HCT116 (cell line): ENCODE data around the gene FGF14.

ENCODE experiments used
- ATF3 ChIP-seq: IDR thresholded peaks from 2 replicates; pipeline ENCODE4 v1.6.1; 2012
- CTCF ChIP-seq, 3 experiments: fragments of 200-600 bp in 1 of 3; sonication (generic) in 1 of 3; IDR thresholded peaks in 2 of 3; conservative IDR thresholded peaks in 1 of 3; 2 replicates each; pipeline ENCODE4 v1.5.1; 2012 to 2017; ENCODE audit warnings: low read depth in 2 of 3, low read length in 2 of 3, antibody characterized with exemption in 1 of 3, borderline replicate concordance in 1 of 3, control low read depth in 1 of 3, mild to moderate bottlenecking in 1 of 3, mixed read lengths in 1 of 3, mixed run types in 1 of 3, moderate library complexity in 1 of 3; ENCODE audit not compliant: insufficient read depth in 1 of 3
- EGR1 ChIP-seq: IDR thresholded peaks from 2 replicates; pipeline ENCODE4 v1.6.1; 2012; ENCODE audit warnings: low read depth
- FOSL1 ChIP-seq: IDR thresholded peaks from 2 replicates; pipeline ENCODE4 v1.6.1; 2012; ENCODE audit warnings: low read depth
- JUND ChIP-seq: IDR thresholded peaks from 2 replicates; pipeline ENCODE4 v1.6.1; 2012
- MAX ChIP-seq: IDR thresholded peaks from 2 replicates; pipeline ENCODE4 v1.6.1; 2012
- POLR2A ChIP-seq: IDR thresholded peaks from 2 replicates; pipeline ENCODE4 v1.7.0; 2011; ENCODE audit warnings: borderline replicate concordance; ENCODE audit not compliant: insufficient read depth, insufficient read length; ENCODE audit errors: extremely low read depth
- POLR2AphosphoS5 ChIP-seq: IDR thresholded peaks from 2 replicates; pipeline ENCODE4 v1.6.1; 2011; ENCODE audit warnings: mild to moderate bottlenecking, low read depth, low read length, moderate library complexity
- REST ChIP-seq: IDR thresholded peaks from 2 replicates; pipeline ENCODE4 v1.6.1; 2012; ENCODE audit warnings: low read depth
- YY1 ChIP-seq: IDR thresholded peaks from 2 replicates; pipeline ENCODE4 v1.6.1; 2011; ENCODE audit warnings: low read length, low read depth, moderate library complexity, mild to moderate bottlenecking; ENCODE audit not compliant: insufficient replicate concordance; ENCODE audit errors: extremely low read depth

GRCh38 chr13:101817898-101818297 lies 584.0 kb downstream of the FGF14 start:
- TF ChIP-seq CTCF (IDR thresholded peaks at IDR 0.05 in 2 of 3, conservative IDR thresholded peaks at IDR 0.05 in 1 of 3; ENCODE audit: borderline replicate concordance in 1 of 3, insufficient read depth in 1 of 3, low read depth in 2 of 3, low read length in 2 of 3): no peak
- TF ChIP-seq REST: no peak
- TF ChIP-seq ATF3: no peak
- TF ChIP-seq FOSL1: no peak
- no peak for TF ChIP-seq POLR2A
- no peak for TF ChIP-seq POLR2AphosphoS5
- no peak for TF ChIP-seq YY1
- no peak for TF ChIP-seq MAX
- TF ChIP-seq JUND: no peak
- TF ChIP-seq EGR1: no peak
